Endothelial cell of umbilical vein (primary cell): Measurements from ENCODE around the gene EPB41L2. TPM values are rescaled to one million over a fixed set of nuclear protein-coding genes. Genes with fewer than 3 reads are reported as not detected.
A peak's percentile ranks its signal among the peaks of the same experiment; 100 is the strongest.

Experiments
- BruUV-seq: library from RNA; stranded (reverse); fragments of 400-500 nt; replicated peaks from 2 replicates; lab custom pipeline; 2021; lab: Mats Ljungman, UMichigan
- CTCF ChIA-PET: fragments of 300-600, 350-600 bp; sonication (Branson Sonifier 250); formaldehyde crosslinking; loops from one replicate; lab custom pipeline; 2021; ENCODE audit warnings: antibody characterized with exemption, inconsistent platforms; lab: Charles Lee
- POLR2A ChIA-PET: fragments of 300-600, 350-600 bp; sonication (Branson Sonifier 250); formaldehyde crosslinking; loops from one replicate; lab custom pipeline; 2021; ENCODE audit warnings: antibody characterized with exemption, inconsistent platforms; lab: Charles Lee
- DNase-seq: peaks from one replicate; pipeline ENCODE4 v3.0.0-alpha.2; 2011; ENCODE audit warnings: low read depth, low spot score
- FAIRE-seq: peaks from 2 replicates; lab custom pipeline; 2011; peaks lifted over from hg19 to GRCh38; lab: Jason Lieb, UNC
- H2AFZ ChIP-seq: 2 replicates; pipeline ENCODE4 v1.6.0; 2012; ENCODE audit warnings: low read depth, low read length, control low read depth, inconsistent platforms
- H3K27ac ChIP-seq: 2 replicates; pipeline ENCODE4 v1.5.1; 2011; ENCODE audit warnings: low read depth, mild to moderate bottlenecking, control low read depth, low read length, moderate library complexity; ENCODE audit not compliant: insufficient read depth
- H3K27me3 ChIP-seq, 2 experiments: 2 replicates each; pipeline versions ENCODE4 v1.6.0 to v1.6.1; 2011; ENCODE audit warnings: low read length in 2 of 2, mixed read lengths in 1 of 2; ENCODE audit not compliant: control insufficient read depth in 2 of 2, insufficient read depth in 2 of 2
- H3K36me3 ChIP-seq, 2 experiments: 2 replicates in 1 of 2; 3 replicates in 1 of 2; pipeline ENCODE4 v1.5.1; 2011; ENCODE audit warnings: low read length in 2 of 2, mild to moderate bottlenecking in 1 of 2, moderate library complexity in 1 of 2; ENCODE audit not compliant: control insufficient read depth in 2 of 2, insufficient read depth in 2 of 2; ENCODE audit errors: extremely low read depth in 1 of 2
- H3K4me1 ChIP-seq: 3 replicates; pipeline ENCODE4 v1.5.1; 2011; ENCODE audit warnings: mild to moderate bottlenecking, low read length; ENCODE audit not compliant: control insufficient read depth, insufficient read depth; ENCODE audit errors: extremely low read depth
- H3K4me2 ChIP-seq: 2 replicates; pipeline ENCODE4 v1.6.1; 2011; ENCODE audit warnings: low read length, control low read depth, mixed read lengths; ENCODE audit not compliant: insufficient read depth
- H3K4me3 ChIP-seq, 3 experiments: fragments of 200-600 bp in 1 of 3; sonication (generic), shearing (Covaris generic) in 1 of 3; replicated peaks in 1 of 3; 2 replicates each; pipeline ENCODE4 v1.5.1; 2011 to 2016; ENCODE audit warnings: control low read depth in 3 of 3, low read length in 3 of 3, mild to moderate bottlenecking in 2 of 3, inconsistent platforms in 1 of 3, low read depth in 1 of 3, moderate library complexity in 1 of 3; ENCODE audit not compliant: insufficient read depth in 1 of 3
- H3K79me2 ChIP-seq: 2 replicates; pipeline ENCODE4 v1.6.0; 2012; ENCODE audit warnings: low read length, inconsistent platforms; ENCODE audit not compliant: control insufficient read depth, insufficient read depth
- H3K9ac ChIP-seq: replicated peaks from 2 replicates; pipeline ENCODE3; 2011; ENCODE audit warnings: low read length, control low read depth; ENCODE audit not compliant: insufficient read depth; ENCODE audit errors: extremely low read depth
- H3K9me1 ChIP-seq: replicated peaks from 3 replicates; pipeline ENCODE4 v1.6.0; 2011; ENCODE audit warnings: mild to moderate bottlenecking, low read length; ENCODE audit not compliant: control insufficient read depth, insufficient read depth; ENCODE audit errors: extremely low read depth
- H3K9me3 ChIP-seq: replicated peaks from 2 replicates; pipeline ENCODE4 v1.5.1; 2012; ENCODE audit warnings: low read length, inconsistent platforms; ENCODE audit not compliant: control insufficient read depth, insufficient read depth
- H4K20me1 ChIP-seq: replicated peaks from 2 replicates; pipeline ENCODE3; 2011; ENCODE audit warnings: mild to moderate bottlenecking, low read length; ENCODE audit not compliant: control insufficient read depth, insufficient read depth; ENCODE audit errors: extremely low read depth
- EZH2 ChIP-seq: IDR thresholded peaks from 2 replicates; pipeline ENCODE4 v1.6.1; 2012; ENCODE audit warnings: borderline replicate concordance, low read depth, mild to moderate bottlenecking, moderate library complexity, low read length, inconsistent platforms; ENCODE audit not compliant: severe bottlenecking
- FOS ChIP-seq: IDR thresholded peaks from 2 replicates; pipeline ENCODE4 v1.6.1; 2011; ENCODE audit warnings: mild to moderate bottlenecking, low read length, moderate library complexity, borderline replicate concordance; ENCODE audit not compliant: insufficient read depth
- GATA2 ChIP-seq: IDR thresholded peaks from 2 replicates; pipeline ENCODE4 v1.7.0; 2011; ENCODE audit warnings: low read depth, mild to moderate bottlenecking, moderate library complexity, mixed read lengths, low read length; ENCODE audit not compliant: insufficient read length, insufficient read depth
- JUN ChIP-seq: IDR thresholded peaks from 2 replicates; pipeline ENCODE4 v1.6.1; 2011; ENCODE audit warnings: borderline replicate concordance, low read depth; ENCODE audit not compliant: insufficient read length, insufficient read depth
- MYC ChIP-seq: IDR thresholded peaks from one replicate; pipeline ENCODE4 v1.6.1; 2011; ENCODE audit warnings: mild to moderate bottlenecking, low read depth, low read length
- dilution Hi-C: fragments of 300-500 bp; cut with MboI; formaldehyde crosslinking; loops from one replicate; pipeline ENCODE4 v1.15.0; 2019; ENCODE audit warnings: low sequenced_read_pairs; ENCODE audit not compliant: extremely low pct_ligation_motif_present
- intact Hi-C: fragments of 100-400 bp; cut with micrococcal nuclease; formaldehyde crosslinking; loops from one replicate; pipeline ENCODE4 v1.10.0; 2022
- polyA plus RNA-seq, 4 experiments: library from polyadenylated mRNA; depleted of rRNA in 3 of 4; stranded (reverse) in 3 of 4; unstranded in 1 of 4; fragments of >200 nt; gene quantifications; 2 replicates each; pipeline versions ENCODE4 v1.2.1 to v1.2.3, GENCODE V29; 2011 to 2012; ENCODE audit warnings: missing spikeins in 1 of 4
- total RNA-seq: library from RNA; stranded (reverse); gene quantifications from 2 replicates; pipeline ENCODE4 v1.2.3, GENCODE V29; 2021
- TF ChIP-seq, protein P1 (sequence below): IDR thresholded peaks from 2 replicates; pipeline ENCODE4 v1.6.1; 2011; ENCODE audit not compliant: insufficient read depth, insufficient read length
- TF ChIP-seq, protein P2 (sequence below), 2 donors: IDR thresholded peaks; 1 replicate in 1 of 2; 2 replicates in 1 of 2; pipeline ENCODE4 v1.5.1; 2011; ENCODE audit warnings: low read length in 2 of 2, mild to moderate bottlenecking in 2 of 2, moderate library complexity in 2 of 2, control low read depth in 1 of 2, inconsistent platforms in 1 of 2, low read depth in 1 of 2; ENCODE audit not compliant: insufficient read depth in 1 of 2; ENCODE audit errors: extremely low read depth in 1 of 2

Gene EPB41L2
- total and polyA plus RNA-seq, 2 donors (not counting 3 experiments of a cell fraction or from before 2014, with no cell fraction given), result 26.5 to 87.7 TPM

- peaks cover 1 to 2% of the 10 kb centered on the region in 2 experiments for H3K36me3 ChIP-seq
- peaks cover 5% of the 10 kb centered on the region for H3K4me1 ChIP-seq
- BruUV-seq, result no TSS peak
- H3K27me3 ChIP-seq, result no peaks in the 10 kb centered on the region
- H2AFZ ChIP-seq, result peak overlapping the region; percentile 35
- no peak overlapping the region for H3K9ac ChIP-seq
- no peak overlapping the region for H3K4me2 ChIP-seq
- no peak overlapping the region for H3K27ac ChIP-seq
- no peaks in the 10 kb centered on the region for H4K20me1 ChIP-seq
- TF ChIP-seq MYC (no peak), EZH2 (no peak), GATA2 (no peak), FOS (no peak), JUN (no peak)
- TF ChIP-seq, protein P1, sequence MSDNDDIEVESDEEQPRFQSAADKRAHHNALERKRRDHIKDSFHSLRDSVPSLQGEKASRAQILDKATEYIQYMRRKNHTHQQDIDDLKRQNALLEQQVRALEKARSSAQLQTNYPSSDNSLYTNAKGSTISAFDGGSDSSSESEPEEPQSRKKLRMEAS, result no peak
- TF ChIP-seq, protein P2, sequence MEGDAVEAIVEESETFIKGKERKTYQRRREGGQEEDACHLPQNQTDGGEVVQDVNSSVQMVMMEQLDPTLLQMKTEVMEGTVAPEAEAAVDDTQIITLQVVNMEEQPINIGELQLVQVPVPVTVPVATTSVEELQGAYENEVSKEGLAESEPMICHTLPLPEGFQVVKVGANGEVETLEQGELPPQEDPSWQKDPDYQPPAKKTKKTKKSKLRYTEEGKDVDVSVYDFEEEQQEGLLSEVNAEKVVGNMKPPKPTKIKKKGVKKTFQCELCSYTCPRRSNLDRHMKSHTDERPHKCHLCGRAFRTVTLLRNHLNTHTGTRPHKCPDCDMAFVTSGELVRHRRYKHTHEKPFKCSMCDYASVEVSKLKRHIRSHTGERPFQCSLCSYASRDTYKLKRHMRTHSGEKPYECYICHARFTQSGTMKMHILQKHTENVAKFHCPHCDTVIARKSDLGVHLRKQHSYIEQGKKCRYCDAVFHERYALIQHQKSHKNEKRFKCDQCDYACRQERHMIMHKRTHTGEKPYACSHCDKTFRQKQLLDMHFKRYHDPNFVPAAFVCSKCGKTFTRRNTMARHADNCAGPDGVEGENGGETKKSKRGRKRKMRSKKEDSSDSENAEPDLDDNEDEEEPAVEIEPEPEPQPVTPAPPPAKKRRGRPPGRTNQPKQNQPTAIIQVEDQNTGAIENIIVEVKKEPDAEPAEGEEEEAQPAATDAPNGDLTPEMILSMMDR (IDR thresholded peaks at IDR 0.05; ENCODE audit: extremely low read depth in 1 of 2, insufficient read depth in 1 of 2, low read depth in 1 of 2, low read length in 2 of 2), result no peak
- peak; percentile 44 for DNase-seq
- no peaks in the 10 kb centered on the region for H3K9me3 ChIP-seq
- no peaks in the 10 kb centered on the region for H3K79me2 ChIP-seq
- intact Hi-C loops (loop anchor here (10.0 kb wide), 1 partner anchor 307 kb away; no protein-coding TSS in a partner anchor), dilution Hi-C loops (no loop called here)
- CTCF ChIA-PET, result interaction anchor here (1.8 to 14.6 kb wide), 2 partner anchors 228 to 645 kb away, joined by 6 to 436 read pairs; no protein-coding TSS in a partner anchor
- no peak overlapping the region for H3K4me3 ChIP-seq
- FAIRE-seq, result peak; percentile 15
- no peaks in the 10 kb centered on the region for H3K9me1 ChIP-seq
- POLR2A ChIA-PET, result no interaction called here
Observed at GRCh38 chr6:130888246-130888645, 174.8 kb downstream of the EPB41L2 start.
